Stimulated activated naive B cell treated with anti-CD40 and anti-IgM and Interleukin-4, amounts not matched to agents 10 μg/mL and 1 μg/mL and 100 μg/mL, for 72 hours (primary cell): ENCODE results near the gene NOX4.
"Not testable (repeated sequence)": the region's sequence is repeated elsewhere in the genome, so short reads cannot be mapped to it uniquely, and the experiment has no call there.

Experiments
- ATAC-seq, 2 donors: fragments of 150-1000 bp; cut with Tn5 transposase; replicated peaks; 2 replicates each; pipeline ENCODE4 v1.10.0; 2021; ENCODE audit warnings: moderate library complexity in 1 of 2
- DNase-seq: peaks from one replicate; pipeline ENCODE4 v3.0.0; 2021
- H3K27ac Mint-ChIP-seq: one replicate; pipeline ENCODE4 v1.8.0; 2022; ENCODE audit warnings: mild to moderate bottlenecking, mixed read lengths
- H3K27me3 Mint-ChIP-seq, 2 donors: one replicate each; pipeline ENCODE4 v1.8.0; 2022; ENCODE audit warnings: mixed read lengths in 2 of 2
- H3K36me3 Mint-ChIP-seq, 2 donors: one replicate each; pipeline ENCODE4 v1.8.0; 2022; ENCODE audit warnings: mixed read lengths in 2 of 2, mild to moderate bottlenecking in 1 of 2
- H3K4me1 Mint-ChIP-seq, 2 donors: one replicate each; pipeline ENCODE4 v1.8.0; 2022; ENCODE audit warnings: mixed read lengths in 2 of 2, mild to moderate bottlenecking in 1 of 2
- H3K4me3 Mint-ChIP-seq, 2 donors: one replicate each; pipeline ENCODE4 v1.8.0; 2022; ENCODE audit warnings: mild to moderate bottlenecking in 2 of 2, mixed read lengths in 2 of 2, moderate library complexity in 1 of 2
- H3K9me3 Mint-ChIP-seq, 2 donors: one replicate each; pipeline ENCODE4 v1.8.0; 2022; ENCODE audit warnings: mixed read lengths in 2 of 2, mild to moderate bottlenecking in 1 of 2

The NOX4 gene

DNA sequence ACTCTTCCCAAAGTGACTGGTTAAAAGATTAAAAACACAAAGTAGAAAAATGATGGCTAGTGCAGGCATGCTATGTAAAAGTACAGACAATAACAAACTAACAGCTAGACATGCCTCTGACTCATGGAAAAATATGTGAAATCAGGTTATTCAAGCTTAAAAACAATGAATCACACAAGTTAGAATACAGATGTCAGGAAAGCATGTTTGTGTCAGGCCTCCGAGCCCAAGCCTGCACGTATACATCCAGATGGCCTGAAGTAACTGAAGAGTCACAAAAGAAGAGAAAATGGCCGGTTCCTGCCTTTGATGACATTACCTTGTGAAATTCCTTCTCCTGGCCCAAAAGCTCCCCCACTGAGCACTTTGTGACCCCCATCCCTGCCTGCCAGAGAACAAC, 110.1 kb downstream of the NOX4 start:
- Mint-ChIP-seq H3K27me3 (no peaks in the 10 kb centered on the region), H3K36me3 (no peaks in the 10 kb centered on the region), H3K27ac (no peak overlapping the region), H3K9me3 (peaks cover 5 to 15% of the 10 kb centered on the region in 2 donors), H3K4me3 (no peak overlapping the region), H3K4me1 (no peaks in the 10 kb centered on the region)
- no peak for DNase-seq
- ATAC-seq: no peak

DNA sequence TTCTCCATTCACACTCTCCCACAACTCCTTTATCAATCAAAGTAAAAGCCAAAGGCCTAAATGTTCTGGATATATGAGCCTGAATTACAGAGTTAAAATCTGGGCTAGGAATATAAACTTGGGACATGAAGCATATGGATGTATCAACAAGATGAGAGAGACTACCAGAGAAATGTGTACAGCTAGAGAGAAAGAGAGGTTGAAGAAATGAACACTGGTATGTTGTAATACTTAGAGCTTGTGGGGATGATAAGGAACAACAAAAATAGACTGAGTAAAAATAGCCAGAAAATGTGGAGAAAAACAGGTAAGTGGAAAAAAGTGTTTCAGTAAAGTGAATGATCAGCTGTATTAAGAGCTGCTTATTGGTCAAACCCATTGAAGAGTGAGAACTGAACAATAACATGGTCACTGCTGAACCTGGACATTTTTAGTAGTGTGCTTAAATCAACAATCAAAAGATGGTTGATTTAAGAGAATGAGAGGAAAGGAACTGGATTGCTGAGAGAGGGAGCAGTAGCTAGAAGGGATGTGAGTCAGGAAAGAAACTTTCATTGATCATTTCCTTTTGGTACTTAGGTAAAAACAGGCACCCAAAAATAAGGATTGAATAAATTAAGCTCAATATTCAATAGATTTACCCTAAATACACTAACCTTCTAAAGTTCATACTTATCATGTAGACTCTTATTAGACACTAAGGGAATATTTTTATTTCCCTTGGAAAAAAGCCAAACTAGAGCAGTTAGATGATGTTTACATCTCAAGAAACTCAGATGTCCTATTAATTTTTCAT, 111.0 kb downstream of the NOX4 start:
- H3K27me3 Mint-ChIP-seq, H3K4me3 Mint-ChIP-seq, H3K4me1 Mint-ChIP-seq, H3K36me3 Mint-ChIP-seq, H3K27ac Mint-ChIP-seq, ATAC-seq, DNase-seq: not testable (repeated sequence)
- H3K9me3 Mint-ChIP-seq: peaks cover 5 to 15% of the 10 kb centered on the region in 2 donors

DNA sequence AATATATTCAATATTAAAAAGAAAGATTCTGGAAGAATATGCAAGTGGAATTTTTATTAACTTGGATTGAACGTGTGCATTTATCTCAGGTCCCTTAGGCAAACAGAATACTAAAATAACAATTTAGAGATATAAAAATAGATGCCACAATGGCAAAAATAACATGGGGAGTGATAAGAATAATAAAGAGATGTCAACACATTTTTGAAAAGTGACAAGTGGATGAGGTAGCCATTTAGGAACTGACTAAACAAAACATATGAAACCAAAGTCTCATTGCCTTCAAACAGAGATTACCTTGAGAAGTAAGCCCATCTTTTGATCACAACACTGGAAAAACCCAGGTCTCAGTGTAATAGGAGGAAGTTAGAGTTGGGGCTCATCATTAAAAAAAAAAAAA, 112.2 kb downstream of the NOX4 start:
- not testable (repeated sequence) for DNase-seq, H3K4me1 Mint-ChIP-seq, H3K27me3 Mint-ChIP-seq, H3K36me3 Mint-ChIP-seq, H3K27ac Mint-ChIP-seq, ATAC-seq, H3K4me3 Mint-ChIP-seq
- H3K9me3 Mint-ChIP-seq: peaks cover 5 to 15% of the 10 kb centered on the region in 2 donors

DNA sequence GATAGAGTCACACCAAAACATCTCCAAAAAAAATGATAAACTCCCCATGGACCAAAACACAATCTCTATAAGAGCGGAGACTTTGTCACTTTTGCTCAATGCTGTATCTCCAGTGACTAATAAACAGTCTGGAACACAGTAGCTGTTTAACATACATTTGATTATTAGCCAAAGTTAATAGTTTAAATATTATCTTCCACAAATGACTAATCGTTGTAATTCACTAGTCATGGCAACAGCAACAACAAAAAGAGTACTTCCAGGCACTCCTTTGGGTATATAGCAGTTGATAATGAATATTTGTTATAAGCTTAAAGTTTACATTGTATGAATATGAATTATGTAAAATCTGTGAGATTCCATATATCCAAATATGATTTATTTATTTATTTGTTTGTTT, 121.8 kb downstream of the NOX4 start:
- not testable (repeated sequence) for DNase-seq, H3K36me3 Mint-ChIP-seq, H3K27me3 Mint-ChIP-seq, ATAC-seq, H3K9me3 Mint-ChIP-seq, H3K4me1 Mint-ChIP-seq, H3K27ac Mint-ChIP-seq, H3K4me3 Mint-ChIP-seq

DNA sequence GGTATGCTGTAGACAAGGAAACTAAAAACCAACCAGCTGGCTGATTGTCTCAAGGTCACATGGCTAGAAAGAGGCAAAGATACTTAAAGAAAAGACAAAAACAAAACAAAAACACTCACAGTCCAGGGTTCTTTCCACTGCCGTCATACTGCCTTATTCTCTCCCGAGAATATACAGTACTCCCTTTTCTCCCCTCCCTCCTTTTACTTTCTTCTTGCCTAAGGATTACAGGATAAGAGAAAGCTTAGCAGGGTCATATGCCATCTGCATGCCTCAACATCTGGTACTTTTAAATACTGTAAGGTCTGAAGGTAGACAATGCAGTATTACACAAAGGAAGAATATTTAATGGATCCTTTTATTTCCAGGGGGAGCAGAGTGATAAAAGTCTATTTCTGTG, 126.3 kb downstream of the NOX4 start:
- not testable (repeated sequence) for ATAC-seq, DNase-seq, H3K9me3 Mint-ChIP-seq

DNA sequence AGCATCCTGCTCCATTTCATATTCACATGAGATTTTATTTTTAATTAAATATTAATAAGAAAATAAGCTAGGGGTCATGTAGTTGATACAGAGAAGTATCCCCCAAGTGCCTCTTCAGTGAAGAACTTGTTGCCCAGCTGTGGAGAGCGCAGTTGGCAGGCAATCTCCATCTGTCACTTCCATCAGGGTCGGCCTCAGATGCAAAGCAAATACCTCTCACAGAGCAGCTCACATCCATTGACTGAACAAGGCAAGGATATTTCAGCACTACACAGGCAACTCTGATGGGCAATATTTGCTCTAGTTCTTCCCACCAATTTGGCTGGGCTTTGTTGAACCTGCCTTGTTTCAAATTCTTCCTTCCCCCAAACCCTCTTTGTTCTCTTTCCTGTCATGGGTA, 129.4 kb downstream of the NOX4 start:
- Mint-ChIP-seq H3K36me3 (no peaks in the 10 kb centered on the region), H3K9me3 (peaks cover 0 to 2% of the 10 kb centered on the region in 2 donors), H3K4me3 (no peak overlapping the region), H3K4me1 (no peaks in the 10 kb centered on the region), H3K27ac (no peak overlapping the region), H3K27me3 (no peaks in the 10 kb centered on the region)
- ATAC-seq (no peak), DNase-seq (no peak)

More for the DNA sequence above, 126.3 kb downstream of the NOX4 start:
- H3K36me3 Mint-ChIP-seq, H3K4me3 Mint-ChIP-seq, H3K27ac Mint-ChIP-seq, H3K27me3 Mint-ChIP-seq, H3K4me1 Mint-ChIP-seq: not testable (repeated sequence)

DNA sequence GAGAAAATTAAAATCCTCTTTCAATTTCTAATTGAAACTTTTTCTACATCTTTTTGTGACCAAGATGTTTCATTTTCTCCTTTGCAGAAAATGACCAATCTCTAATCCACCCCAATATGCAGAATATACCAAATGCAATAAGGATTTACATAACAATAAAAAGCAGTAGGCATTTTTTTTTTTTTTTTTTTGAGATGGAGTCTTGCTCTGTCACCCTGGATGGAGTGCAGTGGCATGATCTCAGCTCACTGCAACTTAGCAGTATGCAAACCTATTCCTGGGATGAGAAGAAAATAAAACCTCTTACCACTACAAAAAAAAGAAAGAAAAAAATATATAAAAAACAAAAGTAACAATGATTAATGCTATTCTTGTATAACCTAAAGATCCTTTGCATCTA, 132.0 kb downstream of the NOX4 start:
- not testable (repeated sequence) for H3K9me3 Mint-ChIP-seq, H3K36me3 Mint-ChIP-seq, DNase-seq, H3K4me1 Mint-ChIP-seq, ATAC-seq, H3K27ac Mint-ChIP-seq, H3K27me3 Mint-ChIP-seq, H3K4me3 Mint-ChIP-seq

DNA sequence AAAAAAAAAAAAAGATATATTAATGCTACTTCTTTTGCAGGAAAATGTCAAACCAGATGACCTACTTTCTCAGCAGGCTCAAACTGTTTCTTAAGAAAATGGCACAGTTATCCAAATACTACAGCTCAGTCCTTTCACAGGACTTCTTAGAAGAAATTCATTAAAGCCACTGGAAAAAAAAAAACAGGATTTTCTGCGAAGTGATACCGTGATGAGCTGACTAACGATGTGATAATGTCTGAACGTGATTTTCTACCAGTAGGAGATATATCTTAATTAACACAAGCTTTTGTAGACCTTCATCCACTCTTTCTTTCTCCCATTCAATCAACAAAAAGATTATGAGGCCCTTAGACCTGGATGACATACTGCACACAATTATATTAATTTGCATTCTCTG, 132.4 kb downstream of the NOX4 start:
- Mint-ChIP-seq H3K27me3 (no peaks in the 10 kb centered on the region), H3K9me3 (peaks cover 0 to 2% of the 10 kb centered on the region in 2 donors), H3K36me3 (no peaks in the 10 kb centered on the region), H3K4me3 (no peak overlapping the region), H3K27ac (no peak overlapping the region), H3K4me1 (no peaks in the 10 kb centered on the region)
- no peak for ATAC-seq
- DNase-seq: no peak

DNA sequence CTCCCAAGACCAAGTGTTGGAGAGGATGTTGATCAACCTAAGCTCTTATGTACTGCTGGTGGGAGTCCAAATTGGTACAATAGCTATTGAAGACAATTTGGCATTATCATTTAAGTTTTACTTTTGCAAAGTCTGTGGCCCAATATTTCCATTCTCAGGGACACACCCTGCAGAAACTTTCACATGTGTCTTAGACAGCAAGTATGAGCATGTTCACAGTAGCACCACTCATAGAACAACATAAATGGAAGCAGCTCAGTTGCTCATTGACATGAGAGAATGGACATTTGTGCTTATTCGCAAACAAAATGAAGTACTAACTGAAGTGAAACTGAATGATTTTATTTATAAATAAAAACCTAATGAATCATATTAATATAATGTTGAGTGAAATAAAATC, 135.5 kb downstream of the NOX4 start:
- no peak overlapping the region for H3K4me3 Mint-ChIP-seq
- no peaks in the 10 kb centered on the region for H3K27me3 Mint-ChIP-seq
- no peaks in the 10 kb centered on the region for H3K4me1 Mint-ChIP-seq
- no peaks in the 10 kb centered on the region for H3K36me3 Mint-ChIP-seq
- no peak overlapping the region for H3K27ac Mint-ChIP-seq
- ATAC-seq: no peak
- no peak for DNase-seq
- no peaks in the 10 kb centered on the region for H3K9me3 Mint-ChIP-seq

DNA sequence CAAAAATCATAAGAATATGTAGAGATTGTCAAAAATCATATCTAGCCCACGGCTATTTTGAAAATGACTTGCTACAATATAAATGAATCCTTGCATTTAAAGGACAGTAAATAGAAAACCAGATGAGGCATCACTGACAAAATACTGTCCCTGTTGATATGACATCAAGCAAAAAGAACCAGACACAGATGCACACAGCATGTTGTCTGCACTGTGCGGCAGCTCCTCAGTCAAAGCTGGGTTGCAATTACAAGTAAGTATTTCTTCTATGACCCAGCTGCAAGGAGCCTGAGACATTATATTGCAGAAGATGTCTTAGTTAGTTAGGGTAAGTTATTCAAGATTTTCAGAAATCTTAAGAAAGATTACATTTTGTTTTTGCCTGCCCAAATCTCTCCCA, 136.7 kb downstream of the NOX4 start:
- H3K4me1 Mint-ChIP-seq, ATAC-seq, H3K36me3 Mint-ChIP-seq, H3K9me3 Mint-ChIP-seq, DNase-seq, H3K4me3 Mint-ChIP-seq, H3K27me3 Mint-ChIP-seq, H3K27ac Mint-ChIP-seq: not testable (repeated sequence)

DNA sequence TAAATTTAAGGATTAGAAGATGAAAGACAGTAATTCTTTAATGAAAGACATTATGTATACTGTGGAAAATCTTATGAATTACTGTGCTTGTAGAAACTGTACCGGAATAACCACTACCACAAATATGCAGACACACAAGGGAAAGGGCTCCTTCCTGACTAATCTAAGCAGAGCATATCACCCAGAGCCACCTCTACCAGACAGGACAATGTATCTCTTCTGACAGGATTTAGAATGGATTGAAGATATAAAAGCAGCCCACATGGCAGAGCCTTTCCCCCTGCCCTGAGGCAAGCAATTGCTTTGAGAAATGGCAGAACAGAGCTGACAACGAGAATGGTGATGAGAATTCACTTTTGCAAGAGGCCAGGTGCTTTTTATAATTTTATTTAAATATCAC, 144.1 kb downstream of the NOX4 start:
- no peak for ATAC-seq
- Mint-ChIP-seq H3K9me3 (no peaks in the 10 kb centered on the region), H3K27me3 (no peaks in the 10 kb centered on the region), H3K4me1 (no peaks in the 10 kb centered on the region), H3K4me3 (no peak overlapping the region), H3K27ac (no peak overlapping the region), H3K36me3 (no peaks in the 10 kb centered on the region)
- DNase-seq: no peak

DNA sequence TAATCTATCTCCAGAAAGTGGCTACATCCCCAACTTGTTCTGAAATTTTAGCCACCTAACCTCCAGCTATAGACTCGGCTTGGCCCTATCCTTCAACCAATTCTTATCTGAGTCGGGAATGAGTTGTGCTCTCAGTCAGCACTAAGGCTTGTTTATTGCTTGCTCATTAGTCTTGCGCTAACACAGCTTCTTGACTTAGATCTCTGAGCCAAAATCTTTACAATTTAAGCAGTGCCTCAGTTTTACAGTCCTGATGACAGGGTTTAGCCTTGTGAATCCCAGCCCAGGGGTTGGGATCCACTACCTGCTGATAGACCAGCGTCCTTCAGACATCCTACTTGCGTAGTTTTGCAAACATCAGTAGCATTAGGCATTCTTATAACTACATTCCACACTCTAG, 144.6 kb downstream of the NOX4 start:
- no peak for ATAC-seq
- DNase-seq: no peak
- H3K36me3 Mint-ChIP-seq: no peaks in the 10 kb centered on the region
- no peak overlapping the region for H3K4me3 Mint-ChIP-seq
- no peaks in the 10 kb centered on the region for H3K4me1 Mint-ChIP-seq
- no peak overlapping the region for H3K27ac Mint-ChIP-seq
- H3K9me3 Mint-ChIP-seq: no peaks in the 10 kb centered on the region
- H3K27me3 Mint-ChIP-seq: no peaks in the 10 kb centered on the region

DNA sequence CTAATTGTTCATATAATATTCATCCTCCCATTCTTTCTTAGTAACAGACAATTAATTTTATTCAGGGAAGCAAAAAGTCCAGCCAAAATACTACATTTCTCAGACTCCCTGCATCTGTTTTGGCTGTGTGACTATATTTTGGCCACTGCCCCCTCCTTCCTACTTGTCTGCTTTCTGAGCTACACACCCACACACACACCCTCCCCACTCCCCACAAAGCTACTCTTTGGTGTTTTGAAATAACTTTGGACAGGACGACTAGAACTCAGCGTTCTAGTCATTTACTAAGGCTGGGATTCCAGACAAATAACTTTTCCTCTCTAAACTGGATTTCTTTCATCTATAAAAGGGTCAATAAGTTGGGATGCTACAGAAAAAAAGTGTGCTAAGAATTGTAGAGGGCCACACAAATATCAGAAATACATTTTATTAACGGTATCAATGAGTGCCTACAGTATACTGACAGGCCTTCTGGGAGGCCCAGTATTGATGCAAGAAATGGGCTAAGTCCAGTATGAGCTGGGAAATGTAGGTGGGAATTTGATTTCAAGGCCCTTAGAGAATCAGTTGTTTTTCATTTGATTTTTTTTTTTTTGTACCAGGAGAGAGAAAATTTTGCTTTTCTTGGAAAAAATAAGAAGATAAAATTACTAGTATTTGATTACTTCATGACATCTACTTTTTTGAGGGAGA, 148.1 kb downstream of the NOX4 start:
- not testable (repeated sequence) for ATAC-seq, H3K4me1 Mint-ChIP-seq, H3K27ac Mint-ChIP-seq, H3K36me3 Mint-ChIP-seq, DNase-seq, H3K4me3 Mint-ChIP-seq, H3K9me3 Mint-ChIP-seq, H3K27me3 Mint-ChIP-seq

DNA sequence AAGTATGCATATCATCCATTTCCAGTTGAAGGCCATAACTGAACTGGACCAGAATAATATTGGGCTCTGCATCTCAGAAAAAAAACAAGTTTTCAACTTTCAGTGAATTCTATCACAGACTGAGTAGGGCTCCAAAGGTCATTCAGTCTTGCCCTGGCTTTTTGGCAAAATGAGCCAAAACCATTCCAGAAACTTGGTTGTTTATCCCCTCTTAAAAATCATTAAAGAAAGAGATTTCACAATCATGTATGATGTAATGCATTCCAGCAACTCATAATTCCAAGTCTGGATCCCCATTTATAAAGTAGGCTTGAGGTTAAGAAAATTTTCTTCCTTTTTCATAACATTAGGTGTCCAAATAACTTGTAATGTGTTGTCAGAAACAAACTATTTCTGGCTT, 150.7 kb downstream of the NOX4 start:
- H3K9me3 Mint-ChIP-seq: not testable (repeated sequence)

DNA sequence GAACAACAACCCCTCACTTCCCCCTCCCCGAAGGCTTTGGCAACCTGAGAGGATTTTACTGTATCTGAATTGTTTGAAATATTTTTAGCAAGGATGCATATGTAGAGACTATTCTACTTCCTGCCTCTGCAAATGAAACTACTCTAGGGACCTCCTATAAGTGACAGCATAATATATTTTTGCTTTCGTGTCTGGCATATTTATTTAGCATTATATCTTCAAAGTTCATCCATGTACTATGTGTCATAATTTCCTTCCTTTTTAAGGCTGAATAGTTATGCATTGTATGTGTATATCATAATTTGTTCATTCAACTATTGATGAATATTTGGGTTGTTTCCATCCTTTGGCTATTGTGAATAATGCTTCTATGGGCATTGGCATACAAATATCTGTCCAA, 153.1 kb downstream of the NOX4 start:
- not testable (repeated sequence) for DNase-seq, ATAC-seq, H3K27ac Mint-ChIP-seq, H3K9me3 Mint-ChIP-seq, H3K27me3 Mint-ChIP-seq, H3K4me3 Mint-ChIP-seq, H3K36me3 Mint-ChIP-seq, H3K4me1 Mint-ChIP-seq

More for the DNA sequence above, 150.7 kb downstream of the NOX4 start:
- not testable (repeated sequence) for DNase-seq, H3K4me3 Mint-ChIP-seq, H3K36me3 Mint-ChIP-seq, H3K4me1 Mint-ChIP-seq, ATAC-seq, H3K27ac Mint-ChIP-seq, H3K27me3 Mint-ChIP-seq
